ENCODE data around the gene SLC16A5.

DNA sequence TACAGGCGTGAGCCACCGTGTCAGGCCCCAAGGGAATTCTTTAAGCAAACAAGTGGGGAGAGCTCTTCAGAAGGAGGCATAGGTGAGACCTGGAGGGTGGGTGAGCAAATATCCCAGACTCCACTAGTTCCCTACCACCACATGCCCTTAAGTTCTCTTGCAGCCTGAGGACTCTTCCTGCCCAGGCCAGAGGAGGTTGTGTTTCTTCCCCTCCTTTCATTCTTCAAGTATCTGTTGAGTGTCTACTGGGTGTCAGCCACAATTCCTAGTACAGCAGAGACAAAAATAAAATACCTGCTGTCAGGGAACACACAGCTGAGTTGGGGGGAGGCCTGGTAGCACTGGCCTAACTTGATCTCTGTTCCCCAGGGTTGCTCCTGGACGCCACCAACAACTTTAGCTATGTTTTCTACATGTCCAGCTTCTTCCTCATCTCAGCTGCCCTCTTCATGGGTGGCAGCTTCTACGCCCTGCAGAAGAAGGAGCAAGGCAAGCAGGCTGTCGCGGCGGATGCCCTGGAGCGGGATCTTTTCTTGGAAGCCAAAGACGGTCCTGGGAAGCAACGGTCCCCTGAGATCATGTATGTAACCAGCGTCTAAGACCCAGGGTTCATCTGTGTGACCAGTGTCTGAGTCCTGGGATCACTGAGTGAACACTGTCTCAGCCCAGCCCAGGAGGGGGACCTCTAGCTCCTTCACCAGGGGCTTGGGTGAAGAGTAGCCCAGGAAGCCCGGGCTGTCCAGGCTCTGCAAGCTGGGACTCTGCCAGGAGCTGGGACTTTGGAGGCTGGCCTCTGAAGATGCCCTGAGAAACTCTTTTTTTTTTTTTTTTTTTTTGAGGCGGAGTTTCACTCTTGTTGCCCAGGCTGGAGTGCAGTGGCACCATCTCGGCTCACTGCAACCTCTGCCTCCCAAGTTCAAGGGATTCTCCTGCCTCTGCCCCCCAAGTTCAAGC lies 16.1 kb downstream of the SLC16A5 start:
- TF ChIP-seq EZH2 (IDR thresholded peaks at IDR 0.05; ENCODE audit: insufficient read depth, poor library complexity, severe bottlenecking) (no peak), EZH2phosphoT487 (IDR thresholded peaks at IDR 0.05; ENCODE audit: insufficient read depth, low read depth) (no peak)
